Activated CD8-positive, alpha-beta memory T cell treated with anti-CD3 and anti-CD28 coated beads for 4 hours (primary cell): ENCODE measurements around the gene LAYN.

Experiments
- DNase-seq, 2 donors: peaks; one replicate each; pipeline ENCODE4 v3.0.0-alpha.2; 2020; ENCODE audit warnings: low read depth in 2 of 2

LAYN gene

GRCh38 chr11:111598148-111598547 lies 57.6 kb downstream of the LAYN start:
- DNase-seq, result no peak

DNA sequence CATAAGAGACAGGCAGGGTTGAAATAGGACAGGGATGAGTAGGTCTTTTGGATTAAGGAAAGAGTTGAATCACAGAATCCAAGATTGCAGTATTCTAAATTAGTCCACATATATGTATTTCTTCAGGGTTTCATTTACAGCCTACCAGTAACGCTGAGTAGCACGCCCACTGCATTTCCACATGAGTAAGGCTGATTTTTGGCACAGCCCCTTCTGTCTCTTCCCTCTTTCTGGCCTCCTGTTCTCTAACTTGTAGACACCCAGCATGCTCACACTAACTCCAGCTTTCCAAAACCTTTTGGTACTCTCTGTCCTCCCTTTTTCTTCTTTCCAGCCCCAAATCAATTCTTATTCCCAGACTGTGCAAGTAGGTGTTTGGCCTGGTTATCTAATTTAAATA lies 58.0 kb downstream of the LAYN start:
- no peak for DNase-seq

DNA sequence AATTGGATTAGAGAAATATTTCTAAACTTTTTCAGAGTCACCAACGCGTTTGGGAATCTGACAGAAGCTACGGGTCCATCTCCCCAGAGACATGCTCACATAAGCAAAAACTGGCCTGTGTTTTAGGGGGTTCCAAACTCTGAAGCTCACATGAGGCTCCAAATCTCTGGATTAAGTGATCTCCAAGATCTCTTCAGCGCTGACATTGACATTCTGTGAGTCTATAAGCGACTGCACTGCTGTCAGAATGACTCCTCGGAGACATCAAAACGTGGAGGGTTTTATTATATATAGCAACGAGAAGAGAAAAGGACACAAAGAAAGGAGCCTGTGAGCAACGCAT lies 61.1 kb downstream of the LAYN start:
- no peak for DNase-seq

- peak; percentile 77 to 78 for DNase-seq
Measured at GRCh38 chr11:111601979-111602864, 61.7 kb downstream of the LAYN start, which contains the start of gene SIK2. Gene SIK2 (plus strand): TSS chr11:111602449. CDS start chr11:111602564, 115 bp downstream.

- no peak for DNase-seq
Measured at GRCh38 chr11:111602865-111603610, 62.5 kb downstream of the LAYN start.

GRCh38 chr11:111603611-111604130 lies 63.2 kb downstream of the LAYN start:
- no peak for DNase-seq

DNA sequence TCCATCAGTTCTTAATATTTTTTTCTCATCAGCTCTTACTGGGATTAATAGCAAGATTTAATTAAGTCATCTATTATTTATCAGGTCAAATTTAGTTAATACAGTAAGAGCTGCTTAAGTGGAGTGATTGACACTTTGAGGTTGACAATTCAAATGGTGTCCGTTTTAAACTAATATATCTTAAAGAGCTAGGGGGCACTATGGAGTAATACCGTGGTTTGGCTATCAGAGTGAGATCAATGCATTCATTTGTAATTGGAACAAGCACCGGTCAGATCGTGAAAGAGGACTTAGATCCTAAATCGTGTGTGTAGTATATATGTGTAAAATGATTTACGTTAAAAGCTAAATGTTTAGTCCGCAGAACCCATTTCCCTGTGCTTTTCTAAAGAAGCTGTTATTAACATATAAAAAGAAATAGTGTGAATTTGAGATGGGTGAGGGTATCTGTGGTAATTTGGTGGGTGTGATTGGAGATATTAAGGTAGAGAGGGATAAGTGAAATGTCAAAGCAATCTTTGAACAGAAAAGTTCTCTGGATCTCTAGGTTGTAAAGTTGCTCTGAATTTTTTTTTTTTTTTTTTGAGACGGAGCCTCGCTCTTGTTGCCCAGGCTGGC lies 64.0 kb downstream of the LAYN start:
- DNase-seq, result no peak

GRCh38 chr11:111605681-111606080 lies 65.2 kb downstream of the LAYN start:
- no peak for DNase-seq

DNA sequence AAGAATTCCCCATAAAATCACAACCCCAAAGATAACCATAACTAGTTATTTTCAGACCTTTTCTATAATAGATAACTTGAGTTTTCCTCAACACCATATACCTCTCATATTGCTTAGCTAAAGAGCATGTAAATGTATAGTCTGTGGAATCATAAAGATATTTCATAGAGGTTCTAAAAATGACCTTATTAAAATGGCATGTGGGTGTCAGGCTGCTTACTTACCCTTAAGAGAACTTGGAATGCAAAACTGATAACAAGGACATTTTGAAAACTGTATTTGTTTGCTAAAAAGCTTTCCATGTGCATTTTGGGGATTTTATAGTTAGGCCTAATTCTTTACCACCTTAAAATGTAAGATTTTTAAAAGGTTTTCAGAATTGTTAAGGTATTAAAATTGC lies 66.5 kb downstream of the LAYN start:
- DNase-seq, result no peak

DNA sequence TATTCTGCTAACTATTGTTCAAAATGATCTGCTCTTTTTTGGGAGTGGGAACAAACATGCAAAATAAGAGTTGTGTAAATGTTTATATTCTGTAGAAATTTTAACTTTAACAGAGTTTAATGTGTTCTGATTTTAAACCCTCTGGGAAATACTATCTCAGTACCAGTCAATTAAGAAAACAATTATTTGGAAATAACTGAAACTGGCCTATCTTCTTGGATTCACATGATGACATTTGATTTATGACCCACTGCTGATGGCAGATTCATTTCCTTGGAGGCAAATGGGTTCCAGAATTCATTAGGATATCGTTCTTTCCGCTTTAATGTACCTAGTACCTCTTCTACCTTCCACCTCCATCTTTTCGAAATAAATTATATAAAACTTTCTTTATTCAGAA lies 67.2 kb downstream of the LAYN start:
- DNase-seq, result no peak
